HG02759 (cell line): ENCODE data around the gene CCDC51.
A peak's percentile ranks its signal among the peaks of the same experiment; 100 is the strongest.
"Not testable (repeated sequence)": the region's sequence is repeated elsewhere in the genome, so short reads cannot be mapped to it uniquely, and the experiment has no call there.

Experiments
- ATAC-seq: cut with Tn5 transposase; IDR thresholded peaks from one replicate; pipeline ENCODE4 v1.9.1; 2021; ENCODE audit warnings: mild to moderate bottlenecking, moderate library complexity; ENCODE audit not compliant: unreplicated experiment

The CCDC51 gene

GRCh38 chr3:48439820-48440589 is at the start of gene CCDC51, which contains the start of gene TMA7:
Gene CCDC51 (minus strand): TSS chr3:48440119. CDS start chr3:48435128, 4,991 bp downstream.
Gene TMA7 (plus strand): TSS chr3:48440257. CDS start chr3:48440297, 40 bp downstream.
- ATAC-seq = peak; percentile 96

- no peak for ATAC-seq
Measured at GRCh38 chr3:48486952-48487351, 47.0 kb upstream of the CCDC51 start.

DNA sequence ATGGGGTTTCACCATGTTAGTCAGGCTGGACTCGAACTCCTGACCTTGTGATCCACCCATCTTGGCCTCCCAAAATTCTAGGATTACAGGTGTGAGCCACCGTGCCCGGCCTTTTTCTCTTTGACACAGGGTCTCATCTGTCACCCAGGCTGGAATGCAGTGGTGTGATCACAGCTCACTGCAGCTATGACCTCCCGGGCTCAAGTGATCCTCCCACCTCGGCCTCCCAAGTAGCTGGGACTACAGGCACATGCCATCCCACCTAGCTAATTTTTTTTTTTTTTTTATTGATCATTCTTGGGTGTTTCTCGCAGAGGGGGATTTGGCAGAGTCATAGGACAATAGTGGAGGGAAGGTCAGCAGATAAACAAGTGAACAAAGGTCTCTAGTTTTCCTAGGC is 42.9 kb upstream of the CCDC51 start:
- ATAC-seq = not testable (repeated sequence)

- not testable (repeated sequence) for ATAC-seq
Measured at GRCh38 chr3:48480891-48481290, 41.0 kb upstream of the CCDC51 start.

DNA sequence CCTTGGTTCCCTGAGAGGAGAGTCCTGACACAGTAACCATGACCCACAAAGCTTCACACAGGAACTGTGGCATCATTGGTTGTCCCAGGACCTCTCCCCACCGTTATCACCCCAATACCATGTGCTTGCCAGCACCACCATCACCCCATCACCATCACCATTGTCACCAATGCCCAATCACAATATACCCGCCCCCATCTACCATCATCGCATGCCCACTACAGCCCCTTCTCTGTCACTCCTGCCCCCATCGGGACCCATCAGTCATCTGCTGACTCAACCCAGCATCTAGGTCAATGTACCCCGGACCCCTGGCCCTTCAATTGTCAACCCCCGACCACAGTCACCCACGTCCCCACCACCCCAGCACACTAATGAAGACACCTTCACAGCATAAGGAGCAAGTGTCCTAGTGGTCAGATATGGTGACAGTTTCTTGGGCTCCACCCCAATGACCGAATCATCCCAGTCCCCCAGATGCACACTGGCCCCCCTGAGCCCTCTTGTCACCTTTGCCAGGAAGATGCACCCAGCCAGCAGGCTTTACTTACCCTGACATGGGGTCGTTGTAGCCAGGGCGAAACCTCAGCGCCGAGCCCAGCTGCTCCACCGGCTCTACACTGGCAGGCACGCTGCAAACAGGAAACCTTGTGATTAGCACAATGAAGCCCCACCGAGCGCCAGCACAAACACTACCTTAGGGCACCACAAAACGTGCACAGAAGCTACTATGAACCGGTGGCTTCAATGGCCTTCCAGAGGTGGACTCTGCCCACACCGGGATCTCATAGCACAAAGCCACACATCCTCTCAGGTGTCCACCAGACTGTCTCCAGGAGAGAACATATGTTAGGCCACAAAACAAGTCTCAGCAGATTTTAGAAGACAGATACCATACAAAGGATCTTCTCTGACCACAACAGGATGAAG is 39.0 kb upstream of the CCDC51 start:
- ATAC-seq = peak; percentile 52

DNA sequence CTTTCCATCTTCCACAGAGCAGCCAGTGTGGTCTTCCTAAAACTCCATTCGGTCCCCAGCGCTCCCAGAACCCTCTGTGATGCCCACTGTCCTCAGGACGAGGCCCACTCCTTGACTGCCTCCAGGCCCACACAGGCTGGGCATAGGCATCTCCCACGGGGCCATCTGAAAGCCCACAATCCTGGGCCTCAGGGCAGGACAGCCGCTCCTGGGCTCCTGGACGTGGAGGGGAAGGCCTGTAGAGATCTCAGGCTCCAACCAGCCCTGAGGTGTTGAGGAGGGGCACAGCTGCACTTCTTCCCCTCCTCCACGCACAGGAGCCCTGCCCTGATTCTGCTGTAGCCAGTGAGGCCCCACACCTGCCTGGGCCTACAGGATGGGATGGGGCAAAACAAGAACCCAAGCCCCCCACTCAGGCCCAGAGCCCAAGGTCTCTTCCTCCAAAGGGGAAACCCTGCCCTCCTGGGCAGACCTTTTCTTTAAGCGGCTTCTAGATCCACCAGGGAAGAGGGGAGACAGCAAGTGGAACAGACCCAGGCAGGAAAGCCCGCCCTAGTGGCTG is 38.1 kb upstream of the CCDC51 start:
- ATAC-seq = no peak

GRCh38 chr3:48476426-48477053 is 36.6 kb upstream of the CCDC51 start:
- no peak for ATAC-seq

GRCh38 chr3:48475188-48475587 is 35.3 kb upstream of the CCDC51 start:
- ATAC-seq = no peak

DNA sequence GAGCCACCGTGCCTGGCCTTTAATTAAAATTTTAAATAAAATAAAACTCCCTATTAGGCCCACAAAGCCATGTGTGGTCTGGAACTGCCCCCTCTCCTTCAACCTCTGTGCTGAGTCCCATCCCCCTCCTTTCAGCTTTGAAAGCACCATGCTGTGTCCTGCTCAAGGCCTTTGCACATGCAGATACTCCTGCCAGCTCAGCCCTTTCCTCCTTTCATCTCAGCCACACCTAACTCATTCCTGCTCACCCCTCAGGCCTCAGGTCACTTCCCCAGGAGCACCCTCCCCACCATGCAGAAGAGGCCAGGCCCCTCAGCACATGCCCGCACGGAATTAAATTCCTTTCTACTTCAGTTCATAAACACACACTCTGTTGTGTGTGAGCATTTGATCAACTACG is 34.7 kb upstream of the CCDC51 start:
- ATAC-seq = no peak

GRCh38 chr3:48474031-48474430 is 34.1 kb upstream of the CCDC51 start:
- not testable (repeated sequence) for ATAC-seq

- no peak for ATAC-seq
Measured at GRCh38 chr3:48473617-48473952, 33.7 kb upstream of the CCDC51 start.

DNA sequence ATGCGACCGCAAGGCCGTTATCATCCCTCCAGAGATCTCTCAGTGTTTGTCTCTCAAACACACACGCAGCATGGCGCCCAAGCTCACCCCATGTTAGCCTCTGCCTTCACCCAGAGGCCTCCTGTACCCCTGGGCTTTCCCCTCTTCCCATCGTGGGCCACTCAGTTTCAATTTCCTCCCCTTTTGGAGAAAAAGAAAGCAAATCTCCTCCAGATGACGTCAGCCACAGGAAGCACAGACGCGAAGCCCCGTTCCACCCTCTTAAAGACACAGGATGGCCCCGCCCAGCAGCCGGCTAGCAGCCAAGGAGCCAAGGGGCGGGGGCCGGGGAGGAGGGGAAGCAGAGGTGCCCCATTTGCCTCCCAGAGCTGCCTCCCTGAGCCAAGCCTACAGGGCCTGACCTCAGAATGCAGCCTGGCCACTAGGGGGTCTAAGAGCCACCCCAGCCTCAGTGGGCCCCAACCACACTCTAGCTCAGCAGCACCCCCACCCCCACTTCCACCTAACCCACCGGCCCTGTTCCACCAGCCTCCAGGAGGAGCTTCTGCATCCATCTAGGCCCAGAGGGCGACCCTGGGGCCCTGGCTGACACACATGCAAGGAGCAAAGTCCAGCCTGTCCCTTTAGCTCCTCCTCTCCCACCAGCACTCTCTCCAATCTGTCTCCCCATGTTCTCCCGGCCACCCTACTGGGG is 33.2 kb upstream of the CCDC51 start:
- peak; percentile 86 for ATAC-seq

- ATAC-seq = no peak
Measured at GRCh38 chr3:48472673-48472922, 32.7 kb upstream of the CCDC51 start.

DNA sequence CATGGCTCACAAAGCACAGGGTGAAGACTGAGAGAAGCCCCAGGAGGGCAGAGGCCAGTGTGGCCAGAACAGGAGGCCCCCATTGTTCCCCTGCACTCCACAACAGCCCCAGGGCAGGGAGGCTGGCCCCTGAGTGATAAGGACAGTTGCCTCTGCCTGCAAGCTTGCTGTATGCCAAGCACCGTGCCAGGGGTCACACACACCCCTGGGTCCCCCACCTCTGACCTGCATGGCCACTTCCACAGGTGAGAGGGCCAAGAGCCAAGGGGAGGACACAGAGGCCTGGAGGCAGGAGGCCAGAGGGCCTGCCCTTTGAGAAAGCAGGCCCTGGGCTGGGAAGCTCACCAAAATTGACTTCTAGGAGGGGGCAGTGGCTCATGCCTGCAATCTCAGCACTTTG is 30.4 kb upstream of the CCDC51 start:
- ATAC-seq = no peak

- ATAC-seq = no peak
Measured at GRCh38 chr3:48469046-48469915, 29.4 kb upstream of the CCDC51 start.

- ATAC-seq = no peak
Measured at GRCh38 chr3:48468329-48468731, 28.4 kb upstream of the CCDC51 start.

GRCh38 chr3:48467473-48468267 is 27.8 kb upstream of the CCDC51 start:
- no peak for ATAC-seq

GRCh38 chr3:48467110-48467454 is 27.2 kb upstream of the CCDC51 start:
- ATAC-seq = no peak
